Measurements from ENCODE around the gene RASA3.

DNA sequence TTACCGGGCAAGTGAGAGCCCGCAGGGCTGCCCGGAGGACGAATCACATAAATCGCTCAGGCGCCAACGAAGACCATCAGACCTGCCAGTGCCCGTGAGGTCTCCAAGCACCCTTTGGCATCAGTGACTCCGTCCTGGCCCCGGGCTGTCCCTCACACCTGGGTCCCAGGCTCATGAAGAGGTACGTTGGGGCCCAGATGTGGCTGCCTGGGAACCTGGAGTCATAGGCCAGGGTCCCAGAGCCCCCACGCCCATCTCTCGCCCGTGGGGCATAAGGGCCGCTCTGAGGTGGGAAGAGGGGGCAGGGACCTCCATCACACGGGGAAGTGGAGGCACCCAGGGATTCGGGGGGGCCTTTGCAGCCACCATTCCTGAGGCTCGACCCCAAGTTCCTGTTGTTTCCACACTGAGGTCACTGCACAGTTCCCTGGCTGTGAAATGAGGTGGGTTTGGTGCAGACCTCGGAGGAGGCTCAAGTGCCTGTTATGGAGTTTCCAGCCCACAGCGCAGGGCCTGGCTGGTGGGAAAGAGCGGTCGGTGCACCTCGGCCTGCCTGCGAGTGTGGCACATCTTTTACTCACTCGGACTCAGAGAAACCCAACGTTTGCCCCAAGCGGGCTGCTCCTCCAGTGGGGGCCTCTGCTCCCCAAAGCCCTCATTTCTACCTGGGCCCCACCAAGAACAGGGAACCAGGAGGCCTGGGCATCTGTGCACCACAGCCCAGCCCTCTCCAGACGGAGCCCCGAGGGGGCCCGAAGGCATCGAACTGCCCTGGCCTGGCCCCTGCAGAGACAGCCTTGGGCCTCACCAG, 122.6 kb downstream of the RASA3 start:
- TF ChIP-seq CTCF (conservative IDR thresholded peaks at IDR 0.05; ENCODE audit: low read length), result no peak
- TF ChIP-seq EZH2phosphoT487 (IDR thresholded peaks at IDR 0.05; ENCODE audit: borderline replicate concordance), result no peak
